NOMO-1 (cell line): ENCODE results near the gene ACTG1.
A peak's percentile ranks its signal among the peaks of the same experiment; 100 is the strongest.

Experiments
- DNase-seq, 2 experiments: peaks; one replicate each; lab custom pipeline; 2025; ENCODE audit not compliant: unreplicated experiment in 2 of 2; lab: John Stamatoyannopoulos, UW

Gene ACTG1

DNA sequence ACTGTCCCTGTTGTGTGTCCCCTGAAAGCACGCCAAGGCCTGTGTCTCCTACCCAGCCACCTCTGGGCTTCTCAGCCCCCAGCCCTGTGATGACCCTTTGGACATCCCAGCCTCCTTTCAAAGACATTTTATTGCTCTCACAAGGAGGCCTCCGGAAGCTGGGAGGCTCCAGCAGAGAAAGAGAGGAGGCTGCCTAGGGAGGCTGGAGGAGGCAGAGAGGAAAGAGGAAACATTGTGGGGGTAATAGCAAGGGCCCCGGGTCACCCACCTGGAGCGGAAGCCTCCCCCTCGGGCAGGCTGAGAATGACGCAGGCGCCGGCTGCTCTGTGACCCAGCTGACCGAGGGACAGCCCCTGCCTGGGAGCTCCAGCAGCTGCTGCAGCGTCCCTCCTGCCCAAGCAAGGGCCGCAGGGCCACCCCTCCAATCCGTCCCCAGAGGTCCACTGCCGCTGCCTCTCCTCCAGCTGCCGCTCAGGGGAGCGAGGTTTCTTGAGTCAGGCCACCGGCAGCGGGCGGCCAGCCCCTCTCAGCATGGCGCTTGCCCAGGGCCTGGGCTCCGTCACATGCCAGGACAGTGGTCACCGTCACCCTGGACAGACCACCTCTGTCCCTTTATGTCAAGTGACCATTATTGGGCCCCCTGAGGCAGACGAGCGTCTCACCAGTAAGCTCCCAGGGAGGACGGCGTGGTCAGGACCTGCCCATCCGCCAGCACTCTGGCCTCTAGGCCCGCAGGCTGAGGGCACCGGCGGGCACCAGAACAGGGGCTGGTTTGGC, 29.3 kb downstream of the ACTG1 start:
- no peak for DNase-seq

DNA sequence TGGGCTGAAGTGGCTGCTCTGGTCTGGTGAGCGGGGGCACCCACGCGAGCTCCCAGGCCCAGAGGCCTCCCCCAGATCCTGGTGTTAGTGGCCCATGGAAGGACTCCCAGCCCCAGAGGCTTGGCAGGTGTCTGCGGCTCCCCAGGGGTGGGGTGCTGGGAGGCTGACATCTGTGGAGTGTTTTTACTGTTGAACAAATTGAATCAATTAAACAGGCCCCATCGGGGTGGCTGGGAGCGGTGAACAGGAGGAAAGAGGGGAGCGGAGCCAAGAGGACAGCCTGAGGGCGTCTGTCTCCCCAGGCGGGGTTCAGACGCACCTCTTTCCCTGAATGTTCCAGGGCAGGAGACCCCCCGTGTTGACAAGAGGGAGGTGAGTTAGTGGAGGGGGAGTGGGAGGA, 29.9 kb downstream of the ACTG1 start:
- DNase-seq = no peak

DNA sequence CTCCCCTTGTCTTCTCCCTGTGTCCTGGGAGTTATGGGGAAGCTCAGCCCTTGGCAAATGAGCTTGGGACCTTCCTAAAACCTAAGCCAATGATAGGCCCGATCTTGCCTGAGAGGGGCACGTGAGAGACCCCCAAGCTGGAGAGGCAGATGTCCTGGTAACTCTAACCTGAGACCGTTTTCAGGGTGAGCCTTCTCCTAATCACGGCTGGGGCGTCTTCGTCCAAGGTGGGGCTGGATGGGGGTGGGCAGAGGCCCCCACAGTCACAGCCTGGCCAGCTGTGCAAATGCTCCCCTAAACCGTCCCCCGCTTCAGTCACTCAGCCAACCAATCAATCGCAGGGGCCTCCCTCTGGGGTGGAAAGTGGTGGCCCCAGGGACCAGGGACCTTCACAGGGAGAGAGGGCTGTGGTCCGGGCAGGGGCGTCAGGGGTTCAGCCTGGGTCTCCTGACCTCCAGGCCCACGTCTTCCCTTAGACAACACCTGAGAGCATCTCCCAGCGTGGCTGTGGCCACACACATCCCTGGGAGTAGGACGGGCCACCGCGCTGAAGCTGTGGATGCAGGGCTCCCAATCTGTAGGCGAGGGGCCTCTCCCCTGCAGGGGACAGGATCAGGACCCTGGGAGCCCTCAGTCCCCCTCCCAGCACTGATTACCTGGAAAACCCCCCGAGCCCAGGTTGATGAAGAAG, 30.6 kb downstream of the ACTG1 start:
- DNase-seq = no peak

DNA sequence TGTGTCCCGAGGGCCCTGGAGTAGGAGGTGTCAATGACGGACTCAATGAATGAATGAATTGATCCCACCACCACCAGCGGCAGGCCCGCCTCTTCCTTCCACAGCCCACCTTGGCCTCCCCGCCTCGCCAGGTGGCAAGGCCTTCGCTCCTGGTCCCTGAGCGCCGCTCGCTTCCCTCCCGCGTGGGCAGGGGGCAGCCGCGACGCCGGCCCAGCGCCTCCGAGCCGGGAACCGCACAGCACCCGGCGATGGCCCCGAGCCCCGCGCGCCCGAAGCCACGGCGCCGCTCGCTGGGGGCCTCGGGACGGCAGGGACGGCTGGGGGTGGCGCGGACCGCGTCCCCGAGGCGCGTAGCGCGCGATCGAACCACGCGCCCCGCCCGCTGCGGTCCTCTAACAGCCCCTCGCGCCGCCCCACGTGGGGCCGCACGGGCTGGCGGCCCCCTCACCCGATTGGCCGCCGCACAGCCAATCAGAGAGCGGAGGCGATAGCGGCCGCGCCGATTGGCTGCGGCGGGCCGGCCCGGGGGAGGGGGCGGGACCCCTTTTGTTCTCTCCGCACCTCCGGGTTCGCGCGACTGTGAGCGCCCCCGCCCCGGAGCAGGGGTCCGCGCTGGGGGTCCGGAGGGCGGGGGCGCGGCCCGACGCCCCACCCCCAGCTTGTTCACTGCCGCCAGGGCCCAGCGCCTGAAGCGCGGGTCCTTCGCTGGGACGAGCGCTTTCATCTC, 31.4 kb downstream of the ACTG1 start:
- peak; percentile 75 to 94 for DNase-seq

DNA sequence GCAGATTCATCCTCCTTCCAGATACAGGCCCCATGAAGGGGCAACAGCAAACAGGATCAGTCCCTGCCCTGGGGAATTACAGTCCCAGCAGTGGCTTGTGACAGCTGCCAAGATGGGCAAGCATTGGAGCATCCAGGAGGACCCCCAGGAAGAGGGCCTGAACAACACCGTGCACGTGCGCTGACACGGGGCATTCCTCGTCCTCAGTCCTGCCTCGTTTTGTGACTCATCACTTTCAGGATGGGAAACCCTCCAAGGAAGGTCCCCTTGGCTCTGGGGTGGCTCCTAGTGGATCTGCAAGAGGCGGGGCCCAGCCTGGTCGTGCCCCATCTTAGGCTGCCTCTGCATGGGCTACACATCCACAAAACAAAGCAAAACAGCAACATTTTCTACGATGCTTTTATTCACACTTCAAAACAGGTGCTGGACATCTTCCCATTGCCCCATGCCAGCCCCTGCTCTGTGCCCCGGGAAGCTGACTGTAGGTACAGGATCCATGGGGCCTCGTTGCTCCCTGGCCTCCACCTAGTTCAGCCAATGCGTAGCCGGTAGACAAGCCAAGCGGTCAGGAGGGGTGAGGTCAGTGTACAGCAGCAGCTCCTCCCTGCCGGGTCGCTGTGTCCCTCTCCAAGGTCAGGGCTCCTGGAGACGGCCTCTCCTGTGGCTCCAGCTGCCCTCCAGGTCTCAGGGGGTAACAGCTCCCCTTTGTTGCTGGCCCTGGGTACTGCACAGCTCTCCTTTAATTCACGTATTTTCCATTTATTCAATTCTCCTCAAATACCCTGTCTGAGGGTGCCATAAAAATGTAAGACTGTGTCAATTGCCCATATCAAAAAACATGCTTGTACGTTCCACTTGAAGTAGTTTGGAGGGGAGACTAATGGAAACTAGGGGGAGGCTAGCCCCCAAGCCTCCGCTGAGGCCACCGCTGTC, 32.2 kb downstream of the ACTG1 start:
- DNase-seq = no peak

DNA sequence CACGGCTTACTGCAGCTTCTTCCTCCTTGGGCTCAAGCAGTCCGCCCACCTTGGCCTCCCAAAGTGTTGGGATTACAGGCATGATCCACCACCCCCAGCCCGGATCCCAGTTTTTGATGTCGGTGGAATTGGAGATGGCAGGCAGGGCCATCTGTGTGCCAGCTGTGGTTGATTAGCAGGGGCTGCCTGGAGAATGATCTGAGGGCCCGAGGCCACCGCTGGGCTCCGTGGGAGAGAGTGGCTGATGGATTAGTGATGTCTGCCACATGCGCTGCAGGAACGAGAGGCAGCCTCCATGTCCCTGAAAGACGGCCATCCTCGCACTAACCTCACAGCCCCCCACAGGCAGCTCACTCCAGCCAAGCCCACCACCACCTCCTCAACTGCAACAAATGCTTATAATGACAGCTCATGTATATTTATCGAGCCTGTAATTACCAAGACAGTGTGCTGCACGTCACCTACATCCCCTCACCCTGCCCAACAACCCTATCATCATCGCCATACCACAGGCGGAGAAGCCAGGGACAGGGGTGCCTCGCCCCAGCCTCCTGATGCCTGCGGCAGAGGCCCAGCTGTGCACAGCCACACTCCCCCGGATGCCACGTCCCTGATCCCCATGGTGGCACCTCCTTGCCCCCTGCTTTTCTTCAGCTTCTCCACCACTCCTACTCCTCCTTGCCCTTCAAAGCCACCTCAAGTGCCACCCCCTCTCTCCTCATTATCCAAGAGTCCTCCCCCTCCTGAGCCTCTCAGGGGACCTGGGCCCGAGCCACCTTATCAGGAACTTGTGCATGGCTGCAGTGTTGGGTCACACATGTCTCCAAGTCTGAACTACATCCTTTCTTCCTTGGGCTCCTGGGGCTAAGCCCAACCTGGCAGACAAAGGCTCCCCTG, 33.2 kb downstream of the ACTG1 start:
- no peak for DNase-seq

DNA sequence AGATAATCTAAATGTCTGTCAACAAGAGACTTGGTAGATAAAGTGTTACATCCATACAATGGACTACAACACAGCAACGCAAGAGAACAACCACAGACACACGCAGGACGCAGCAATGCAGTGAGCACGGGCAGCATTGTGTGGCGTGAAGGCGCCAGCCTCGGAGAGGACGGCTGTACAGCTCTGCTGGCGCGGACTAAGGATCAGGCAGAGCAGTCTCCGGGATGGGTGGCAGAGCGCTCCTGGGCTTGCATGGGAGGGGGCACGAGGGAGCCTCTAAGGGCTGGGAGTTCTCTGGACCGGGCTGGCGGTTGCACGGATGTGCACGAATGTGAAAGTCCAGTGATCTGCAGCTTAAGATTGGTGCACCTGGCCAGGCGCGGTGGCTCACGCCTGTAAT, 34.5 kb downstream of the ACTG1 start:
- no peak for DNase-seq

DNA sequence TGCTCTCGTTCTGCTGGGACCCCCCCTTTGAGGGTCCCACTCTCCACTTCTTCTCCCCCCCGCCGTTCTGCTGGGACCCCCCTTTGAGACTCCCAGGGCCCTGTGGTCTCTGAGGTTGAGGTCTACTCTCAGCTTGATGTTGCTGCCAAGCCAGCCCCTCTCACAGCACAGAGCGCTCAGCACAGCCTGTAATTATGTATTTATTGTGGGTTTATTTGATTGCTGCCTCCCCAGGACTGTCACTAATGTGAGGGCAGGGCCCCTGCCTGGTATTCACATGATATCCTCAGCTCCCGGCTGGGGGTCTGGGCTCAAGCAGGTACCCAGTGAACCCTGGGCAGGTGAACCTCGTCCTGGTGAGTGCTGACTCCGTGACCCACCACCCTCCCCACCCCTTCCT, 35.4 kb downstream of the ACTG1 start:
- DNase-seq = no peak

DNA sequence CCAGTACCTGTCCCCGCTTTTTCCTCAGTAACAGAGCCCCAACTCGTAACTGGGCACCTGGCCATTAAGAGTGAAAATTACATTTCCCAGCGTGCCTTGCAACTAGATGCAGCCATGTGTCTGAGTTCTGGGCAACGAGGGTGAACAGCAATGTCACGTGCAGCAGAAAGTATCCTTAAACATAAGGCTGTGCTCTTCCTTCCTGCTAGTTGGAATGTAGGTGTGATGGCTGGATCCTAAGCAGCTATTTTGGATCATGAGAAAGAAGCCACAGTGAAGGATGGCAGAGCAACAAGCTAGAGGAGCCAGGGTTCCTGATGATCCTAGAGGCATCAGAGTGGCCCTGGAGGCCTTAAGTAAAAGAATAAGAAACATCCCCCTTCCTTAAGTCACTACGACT, 36.0 kb downstream of the ACTG1 start:
- DNase-seq = no peak

DNA sequence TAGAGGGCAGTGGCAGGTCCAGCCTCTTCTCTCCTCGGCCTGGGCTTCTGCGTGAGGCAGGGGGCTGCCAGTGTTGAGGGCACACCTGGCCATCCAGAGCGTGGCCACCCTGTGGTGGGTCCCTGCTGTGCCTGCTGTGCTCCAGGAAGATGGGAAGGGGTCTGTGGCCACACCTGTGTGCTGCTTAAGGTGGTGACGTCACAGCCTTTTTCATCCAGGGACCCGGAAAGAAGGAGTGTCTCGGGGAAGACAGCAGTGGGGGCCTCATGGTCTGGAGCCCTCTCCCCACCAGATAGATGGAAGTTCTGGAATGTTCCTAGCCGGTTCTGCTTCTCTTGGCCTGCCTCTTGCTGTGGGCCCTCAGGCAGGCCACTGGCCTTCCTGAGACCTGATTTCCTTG, 36.5 kb downstream of the ACTG1 start:
- DNase-seq = no peak

DNA sequence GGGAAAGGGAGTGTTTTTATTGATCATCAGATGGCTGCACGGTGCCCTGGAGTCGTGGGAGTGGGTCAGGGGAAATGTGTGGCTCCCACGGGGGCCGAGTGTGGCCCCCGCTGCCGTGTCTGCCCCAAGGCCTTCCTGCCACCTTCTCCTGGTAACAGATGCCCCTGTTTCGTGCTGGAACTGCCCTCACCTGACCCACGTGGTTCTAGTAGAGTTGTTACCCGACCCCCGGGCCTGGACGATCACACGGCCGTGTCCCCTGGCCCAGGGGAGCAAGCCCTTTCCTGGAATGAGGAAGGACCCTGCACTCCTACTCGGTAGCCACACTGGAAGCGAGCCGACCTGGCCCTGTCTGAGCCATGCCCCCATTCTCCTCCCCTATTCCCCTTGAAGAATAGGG, 37.6 kb downstream of the ACTG1 start:
- no peak for DNase-seq

DNA sequence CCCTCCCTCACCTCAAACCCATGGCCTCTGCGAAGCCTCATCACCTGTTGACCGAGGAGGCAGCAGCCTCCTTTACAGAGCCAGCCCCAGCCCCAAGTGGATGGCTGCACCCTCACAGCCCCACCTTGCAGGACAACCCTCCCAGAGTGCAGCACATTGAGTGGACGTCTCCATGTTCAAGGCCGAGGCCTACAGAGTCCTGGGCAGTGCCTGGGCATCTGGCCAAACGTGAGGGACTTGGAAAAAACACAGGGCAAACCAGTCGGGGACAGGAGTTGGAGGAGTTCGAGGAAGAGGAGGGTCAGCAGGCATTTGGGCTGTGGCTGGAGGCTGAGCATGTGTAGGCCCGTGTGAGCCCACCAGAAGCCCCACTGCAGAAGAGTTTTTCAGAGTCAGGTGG, 39.6 kb downstream of the ACTG1 start:
- DNase-seq = no peak

DNA sequence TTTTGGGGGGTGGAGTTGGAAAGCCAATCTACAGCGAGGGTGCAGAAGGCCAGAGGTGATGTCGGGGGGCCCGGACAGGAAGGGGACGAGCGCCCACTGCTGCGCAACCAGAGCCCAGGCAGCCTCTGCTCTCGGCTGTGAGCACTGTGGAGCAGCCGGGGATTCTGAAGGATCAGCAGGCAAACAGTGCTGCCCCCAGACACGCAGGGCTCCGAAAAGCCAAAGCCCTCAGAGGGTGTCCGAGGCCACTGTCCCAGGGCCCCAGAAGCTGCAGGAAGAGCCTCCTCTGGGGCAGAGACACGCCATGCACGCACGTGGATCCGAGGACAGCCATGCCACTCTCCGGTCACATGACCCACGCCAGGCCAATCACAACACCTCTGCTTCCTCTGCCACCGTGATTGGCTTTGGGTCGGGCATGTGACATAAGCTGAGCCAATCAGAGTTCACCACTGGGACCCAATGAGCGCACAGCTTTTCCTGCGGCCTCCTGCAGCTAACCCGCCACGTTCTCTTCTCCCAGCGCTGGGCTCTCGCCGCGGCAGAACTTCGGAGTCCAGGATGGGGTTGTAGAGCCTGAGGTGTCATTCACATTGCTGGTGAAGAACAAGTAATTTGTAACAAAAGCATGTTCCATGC, 40.7 kb downstream of the ACTG1 start:
- no peak for DNase-seq

DNA sequence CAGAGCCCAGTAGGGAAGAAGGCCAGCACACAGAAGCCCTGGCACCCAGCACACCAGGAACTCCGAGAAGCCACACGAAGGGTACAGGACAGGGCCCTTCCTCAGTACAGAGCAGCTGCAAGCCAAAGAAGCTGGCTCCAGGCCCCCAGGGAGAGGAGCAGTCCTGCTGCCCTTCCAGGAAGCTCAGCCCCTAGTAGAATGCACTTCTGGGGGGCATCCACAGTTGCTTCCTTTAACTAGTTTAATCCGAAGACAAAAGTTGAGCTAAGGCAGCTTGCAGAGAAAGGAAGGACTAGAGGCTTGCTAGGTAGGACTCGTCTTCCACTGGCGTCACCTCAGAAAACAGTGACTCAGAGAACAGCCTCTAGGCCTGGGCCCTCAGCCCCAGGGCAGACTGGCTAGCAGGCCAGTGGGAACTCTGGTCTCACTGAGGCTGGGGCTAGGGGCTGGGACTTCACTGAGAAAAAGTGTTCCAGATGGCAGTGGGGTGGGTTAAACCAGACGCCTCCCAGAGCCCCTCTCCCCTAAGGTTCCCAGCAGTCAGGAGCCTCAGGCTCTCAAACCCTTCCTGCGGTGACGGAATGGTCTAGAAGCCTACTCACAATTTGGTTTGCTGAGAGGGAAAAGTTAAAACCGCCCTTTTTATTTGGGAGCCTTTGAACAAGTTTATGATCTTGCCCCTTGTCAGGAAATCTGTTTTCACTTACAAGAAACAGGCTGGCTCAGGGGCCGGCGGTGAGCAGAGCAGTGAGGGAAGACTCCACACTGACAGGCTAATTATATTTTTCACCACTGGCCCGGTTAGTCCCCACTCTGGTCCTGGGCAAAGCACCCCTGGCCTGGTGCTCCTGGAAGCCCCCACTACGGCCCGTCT, 41.4 kb downstream of the ACTG1 start:
- DNase-seq = no peak

DNA sequence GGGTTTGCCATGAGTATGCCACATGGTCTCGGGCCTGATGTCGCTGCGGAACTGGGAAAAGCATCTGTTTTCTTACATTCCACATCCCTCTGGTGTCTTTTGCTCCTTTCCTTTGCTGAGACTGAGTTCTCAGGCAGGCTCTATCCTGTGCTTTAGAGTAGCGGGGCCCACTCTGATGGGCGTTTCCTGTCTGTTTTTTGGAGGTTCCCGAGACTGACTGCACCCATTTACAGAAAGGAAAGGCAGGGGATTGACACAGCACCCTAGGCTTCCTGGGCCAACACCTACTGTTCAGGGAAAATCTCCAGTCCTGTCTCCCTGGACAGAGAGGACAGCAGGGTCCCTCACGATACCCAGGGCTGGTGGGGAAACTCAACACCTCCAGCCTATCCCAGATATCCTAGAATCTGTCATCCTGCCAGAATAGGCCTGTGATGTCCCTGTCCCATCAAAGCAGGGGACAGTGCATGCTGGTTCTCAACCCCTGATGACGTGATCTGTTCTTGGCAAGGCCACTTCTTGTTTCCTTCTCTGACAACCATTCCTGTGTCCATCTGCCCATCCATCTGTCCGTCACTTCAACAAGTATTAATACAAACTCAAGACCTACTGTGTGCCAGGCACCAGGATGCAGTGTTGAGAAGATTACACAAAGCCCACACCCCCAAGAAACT, 42.2 kb downstream of the ACTG1 start:
- DNase-seq = no peak

DNA sequence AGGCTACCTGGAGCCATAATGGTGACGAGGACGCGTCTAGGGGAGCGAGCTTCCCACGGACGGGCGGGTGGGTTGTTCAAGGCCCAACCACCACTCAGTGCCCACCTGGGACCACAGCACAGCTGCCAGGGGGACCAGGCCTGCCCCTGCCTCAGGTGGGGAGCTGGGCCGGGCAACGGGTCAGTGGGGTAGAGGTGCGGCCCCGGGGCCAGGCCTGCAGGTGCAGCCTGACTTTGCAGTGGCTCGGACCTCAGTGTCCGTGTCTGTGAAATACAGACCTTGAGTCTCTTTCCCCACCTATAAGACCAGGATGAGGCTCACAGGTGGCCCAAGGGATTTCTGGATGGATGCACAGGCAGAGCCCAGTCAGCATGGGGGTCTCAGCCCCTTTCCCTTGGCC, 43.3 kb downstream of the ACTG1 start:
- no peak for DNase-seq

DNA sequence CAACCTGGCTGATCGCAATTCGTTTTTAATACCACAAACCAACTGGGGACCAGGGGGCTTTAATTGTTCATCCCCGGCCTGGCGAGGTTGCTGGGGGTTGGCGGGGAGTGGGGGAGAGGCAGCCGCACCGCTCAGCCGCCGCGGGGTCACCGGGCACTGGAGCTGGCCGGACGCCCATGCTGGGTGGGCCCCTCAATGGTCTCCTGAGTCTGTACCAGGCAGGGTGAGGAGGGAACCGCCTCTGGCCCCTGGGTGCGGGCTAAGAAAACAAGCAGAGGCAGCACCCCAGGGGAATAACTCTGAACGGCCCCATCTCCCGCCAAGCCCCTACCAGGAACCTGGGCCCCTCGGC, 43.9 kb downstream of the ACTG1 start:
- no peak for DNase-seq
